ENCODE results near the gene HOXA7.

HOXA7 gene

GRCh38 chr7:27185854-27186667 lies 29.6 kb upstream of the HOXA7 start (continued):
- TF ChIP-seq ZNF639 (tag by site-specific recombination; IDR thresholded peaks at IDR 0.05) (no peak), ZBTB44 (tag by site-specific recombination; IDR thresholded peaks at IDR 0.05) (no peak), RBAK (tag by site-specific recombination; IDR thresholded peaks at IDR 0.05) (no peak), FEZF1 (tag by site-specific recombination; IDR thresholded peaks at IDR 0.05) (no peak), ZNF621 (tag by site-specific recombination; IDR thresholded peaks at IDR 0.05) (no peak), ZNF133 (tag by site-specific recombination; IDR thresholded peaks at IDR 0.05) (no peak), ZNF23 (tag by site-specific recombination; IDR thresholded peaks at IDR 0.05; ENCODE audit: borderline replicate concordance) (no peak), PRDM10 (tag by site-specific recombination; IDR thresholded peaks at IDR 0.05) (peak; percentile 43), ZNF549 (tag by site-specific recombination; IDR thresholded peaks at IDR 0.05) (no peak), ZNF132 (tag by site-specific recombination; IDR thresholded peaks at IDR 0.05; ENCODE audit: borderline replicate concordance) (no peak), GLIS2 (tag by site-specific recombination; IDR thresholded peaks at IDR 0.05) (peak; percentile 29; the same call in 1 of the 2 replicates), ZNF792 (tag by site-specific recombination; IDR thresholded peaks at IDR 0.05) (no peak), ZNF274 (IDR thresholded peaks at IDR 0.05; ENCODE audit: low read length) (no peak), ZNF274 (tag by site-specific recombination; IDR thresholded peaks at IDR 0.05; ENCODE audit: borderline replicate concordance) (no peak), CTCF (tag by site-specific recombination; IDR thresholded peaks at IDR 0.05) (no peak), ZBTB11 (tag by site-specific recombination; conservative IDR thresholded peaks at IDR 0.05; ENCODE audit: low read depth) (no peak), ZNF585B (tag by site-specific recombination; IDR thresholded peaks at IDR 0.05) (no peak), ZNF707 (tag by site-specific recombination; IDR thresholded peaks at IDR 0.05) (no peak), MZF1 (tag by site-specific recombination; IDR thresholded peaks at IDR 0.05; ENCODE audit: borderline replicate concordance) (no peak), ZNF157 (tag by site-specific recombination; IDR thresholded peaks at IDR 0.05) (no peak), ZNF623 (tag by site-specific recombination; IDR thresholded peaks at IDR 0.05) (no peak), ZNF768 (tag by site-specific recombination; IDR thresholded peaks at IDR 0.05) (no peak), ZXDB (tag by site-specific recombination; IDR thresholded peaks at IDR 0.05) (no peak), ZEB2 (tag by site-specific recombination; IDR thresholded peaks at IDR 0.05) (no peak), ATF2 (tag by site-specific recombination; IDR thresholded peaks at IDR 0.05; ENCODE audit: low read depth) (no peak), ZBTB17 (tag by site-specific recombination; IDR thresholded peaks at IDR 0.05) (no peak; the same call in 1 of the 2 replicates), ZNF202 (tag by site-specific recombination; IDR thresholded peaks at IDR 0.05; ENCODE audit: borderline replicate concordance) (no peak)
